Trophoblast cell (in vitro differentiated cells and primary cell): ENCODE results near the gene SENP3.

Source experiments
- DNase-seq, 2 donors: peaks; one replicate each; pipeline ENCODE4 v3.0.0-alpha.2; 2016
- H2AFZ ChIP-seq: 2 replicates; pipeline ENCODE4 v1.6.1; 2013; ENCODE audit warnings: low read length, moderate library complexity, mild to moderate bottlenecking; ENCODE audit not compliant: insufficient read depth, poor library complexity
- H2AK5ac ChIP-seq: 2 replicates; pipeline ENCODE4 v1.6.1; 2013; ENCODE audit warnings: mild to moderate bottlenecking, low read length
- H2BK120ac ChIP-seq: 2 replicates; pipeline ENCODE4 v1.6.1; 2013; ENCODE audit warnings: low read length, mild to moderate bottlenecking, moderate library complexity; ENCODE audit not compliant: insufficient read depth, poor library complexity
- H2BK12ac ChIP-seq: 2 replicates; pipeline ENCODE4 v1.6.1; 2013; ENCODE audit warnings: mild to moderate bottlenecking, low read length, moderate library complexity
- H2BK5ac ChIP-seq: 2 replicates; pipeline ENCODE4 v1.6.1; 2013; ENCODE audit warnings: low read length, low read depth, moderate library complexity, mild to moderate bottlenecking; ENCODE audit not compliant: poor library complexity
- H3K14ac ChIP-seq: 2 replicates; pipeline ENCODE4 v1.6.1; 2013; ENCODE audit warnings: mild to moderate bottlenecking, low read length
- H3K18ac ChIP-seq: 2 replicates; pipeline ENCODE4 v1.6.1; 2013; ENCODE audit warnings: mild to moderate bottlenecking, low read length
- H3K23ac ChIP-seq: 2 replicates; pipeline ENCODE4 v1.6.1; 2013; ENCODE audit warnings: low read length
- H3K27ac ChIP-seq: 2 replicates; pipeline ENCODE4 v1.5.1; 2013; ENCODE audit warnings: low read depth, mild to moderate bottlenecking, inconsistent platforms, low read length, moderate library complexity
- H3K27me3 ChIP-seq: 2 replicates; pipeline ENCODE4 v1.6.1; 2013; ENCODE audit warnings: inconsistent platforms, mild to moderate bottlenecking, low read length, moderate library complexity; ENCODE audit not compliant: insufficient read depth
- H3K36me3 ChIP-seq, 2 experiments: 1 replicate in 1 of 2; 2 replicates in 1 of 2; pipeline ENCODE4 v1.6.1; 2013; ENCODE audit warnings: low read length in 2 of 2, mild to moderate bottlenecking in 2 of 2, moderate library complexity in 1 of 2; ENCODE audit not compliant: insufficient read depth in 2 of 2, control insufficient read depth in 1 of 2
- H3K4ac ChIP-seq: 2 replicates; pipeline ENCODE4 v1.6.1; 2013; ENCODE audit warnings: low read depth, mild to moderate bottlenecking, low read length, moderate library complexity
- H3K4me1 ChIP-seq, 2 experiments: 1 replicate in 1 of 2; 2 replicates in 1 of 2; pipeline ENCODE4 v1.6.1; 2013; ENCODE audit warnings: low read length in 2 of 2, mild to moderate bottlenecking in 2 of 2, moderate library complexity in 1 of 2; ENCODE audit not compliant: insufficient read depth in 2 of 2, control insufficient read depth in 1 of 2
- H3K4me2 ChIP-seq: 2 replicates; pipeline ENCODE4 v1.6.1; 2013; ENCODE audit warnings: inconsistent platforms, mild to moderate bottlenecking, low read length, moderate library complexity
- H3K4me3 ChIP-seq: 2 replicates; pipeline ENCODE4 v1.5.1; 2013; ENCODE audit warnings: mild to moderate bottlenecking, low read depth, low read length, inconsistent platforms
- H3K79me1 ChIP-seq: one replicate; pipeline ENCODE4 v1.6.1; 2013; ENCODE audit warnings: low read length
- H3K79me2 ChIP-seq: 2 replicates; pipeline ENCODE4 v1.6.1; 2013; ENCODE audit warnings: low read length, mild to moderate bottlenecking; ENCODE audit not compliant: control insufficient read depth, insufficient read depth, poor library complexity
- H3K9ac ChIP-seq: 2 replicates; pipeline ENCODE4 v1.6.1; 2013; ENCODE audit warnings: mild to moderate bottlenecking, low read length
- H3K9me3 ChIP-seq: 2 replicates; pipeline ENCODE4 v1.6.1; 2013; ENCODE audit warnings: low read depth, mild to moderate bottlenecking, control low read depth, inconsistent platforms, low read length; ENCODE audit not compliant: insufficient read depth
- H4K12ac ChIP-seq: 2 replicates; pipeline ENCODE4 v1.6.1; 2013; ENCODE audit warnings: low read depth, mild to moderate bottlenecking, low read length, moderate library complexity
- H4K8ac ChIP-seq: 2 replicates; pipeline ENCODE4 v1.6.1; 2013; ENCODE audit warnings: low read depth, mild to moderate bottlenecking, low read length, moderate library complexity
- H4K91ac ChIP-seq: one replicate; pipeline ENCODE4 v1.6.1; 2013; ENCODE audit warnings: low read depth, mild to moderate bottlenecking, low read length, moderate library complexity
- WGBS: extraction: QIAGEN DNeasy Blood & Tissue Kit; methylation state at CpG from one replicate; pipeline ENCODE4 v1.1.7; 2013; ENCODE audit warnings: missing lambda C conversion rate; ENCODE audit not compliant: insufficient read length, insufficient coverage; ENCODE audit errors: extremely low coverage; 5-methylcytosine and 5-hydroxymethylcytosine counted together

Gene SENP3

DNA sequence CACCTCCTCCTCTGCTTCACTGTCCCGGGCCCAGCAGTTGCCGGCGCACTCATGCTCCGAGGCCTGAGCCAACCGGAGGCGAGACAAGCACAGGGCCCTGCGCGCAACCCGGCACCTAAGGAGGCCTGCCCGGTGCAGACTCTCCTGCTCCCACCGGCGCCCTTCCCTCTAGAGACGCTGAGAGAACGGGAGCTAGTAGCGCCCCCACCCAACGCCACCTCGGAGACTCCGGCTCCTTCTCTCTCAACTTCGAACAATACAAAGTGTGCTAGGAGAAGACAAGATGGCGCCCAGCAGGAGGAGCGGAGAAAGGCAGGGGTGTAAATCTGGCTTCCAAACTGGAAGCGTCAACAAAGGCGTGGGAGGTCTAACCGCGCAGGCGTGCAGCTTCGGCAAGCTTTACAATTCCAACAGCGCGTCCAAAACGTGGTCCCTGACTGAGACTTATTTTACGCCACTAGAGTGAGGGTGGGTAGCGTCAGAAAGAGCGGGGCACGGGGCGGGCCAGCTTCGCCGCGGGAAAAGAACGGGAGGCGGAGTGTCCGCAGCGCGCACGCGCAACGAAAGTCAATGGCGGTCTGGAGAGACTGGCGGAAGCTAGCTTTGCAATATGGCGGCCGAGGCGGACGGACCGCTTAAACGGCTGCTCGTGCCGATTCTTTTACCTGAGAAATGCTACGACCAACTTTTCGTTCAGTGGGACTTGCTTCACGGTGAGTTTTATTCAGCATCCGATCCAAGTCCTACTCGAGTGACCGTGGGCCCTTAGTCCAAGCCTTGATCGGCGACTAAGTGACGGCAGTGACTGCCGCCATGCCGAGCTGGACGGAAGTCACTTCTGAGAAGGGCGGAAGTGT, 21.8 kb downstream of the SENP3 start, which contains the start of gene MPDU1:
MPDU1 (plus strand) TSS at position 600 of the 857 bp plus-strand sequence; CDS start at position 611, 11 bp downstream.
- H3K9ac ChIP-seq = peak within 1 kb of the TSS; percentile 92
- peak within 1 kb of the TSS; percentile 82 for H3K4me3 ChIP-seq
- peak within 1 kb of the TSS; percentile 85 for H3K4me2 ChIP-seq
- no peak within 1 kb of the TSS for H3K23ac ChIP-seq
- peak within 1 kb of the TSS; percentile 99 for H2AK5ac ChIP-seq
- peak within 1 kb of the TSS; percentile 91 for H3K18ac ChIP-seq
- peak within 1 kb of the TSS; percentile 77 for H2AFZ ChIP-seq
- no peaks in the 10 kb centered on the region for H3K27me3 ChIP-seq
- peak within 1 kb of the TSS; percentile 96 for H4K8ac ChIP-seq
- H2BK5ac ChIP-seq = peak within 1 kb of the TSS; percentile 34
- no CpG with 5 or more reads among the region's 69 CpGs for WGBS
- H3K4ac ChIP-seq = peak within 1 kb of the TSS; percentile 94
- H4K91ac ChIP-seq = peak within 1 kb of the TSS; percentile 98
- H3K36me3 ChIP-seq = peaks cover 16 to 35% of the 10 kb centered on the region in 2 experiments
- peaks cover 15 to 19% of the 10 kb centered on the region in 2 experiments for H3K4me1 ChIP-seq
- H3K9me3 ChIP-seq = peaks cover 2% of the 10 kb centered on the region
- H3K27ac ChIP-seq = peak within 1 kb of the TSS; percentile 86
- peaks cover 16% of the 10 kb centered on the region for H3K79me1 ChIP-seq
- H3K14ac ChIP-seq = peak within 1 kb of the TSS; percentile 96
- peak within 1 kb of the TSS; percentile 97 for H4K12ac ChIP-seq
- peak within 1 kb of the TSS; percentile 67 for H2BK12ac ChIP-seq
- H3K79me2 ChIP-seq = peaks cover 8% of the 10 kb centered on the region
- DNase-seq = peak; percentile 96 to 99
- peak within 1 kb of the TSS; percentile 88 for H2BK120ac ChIP-seq

DNA sequence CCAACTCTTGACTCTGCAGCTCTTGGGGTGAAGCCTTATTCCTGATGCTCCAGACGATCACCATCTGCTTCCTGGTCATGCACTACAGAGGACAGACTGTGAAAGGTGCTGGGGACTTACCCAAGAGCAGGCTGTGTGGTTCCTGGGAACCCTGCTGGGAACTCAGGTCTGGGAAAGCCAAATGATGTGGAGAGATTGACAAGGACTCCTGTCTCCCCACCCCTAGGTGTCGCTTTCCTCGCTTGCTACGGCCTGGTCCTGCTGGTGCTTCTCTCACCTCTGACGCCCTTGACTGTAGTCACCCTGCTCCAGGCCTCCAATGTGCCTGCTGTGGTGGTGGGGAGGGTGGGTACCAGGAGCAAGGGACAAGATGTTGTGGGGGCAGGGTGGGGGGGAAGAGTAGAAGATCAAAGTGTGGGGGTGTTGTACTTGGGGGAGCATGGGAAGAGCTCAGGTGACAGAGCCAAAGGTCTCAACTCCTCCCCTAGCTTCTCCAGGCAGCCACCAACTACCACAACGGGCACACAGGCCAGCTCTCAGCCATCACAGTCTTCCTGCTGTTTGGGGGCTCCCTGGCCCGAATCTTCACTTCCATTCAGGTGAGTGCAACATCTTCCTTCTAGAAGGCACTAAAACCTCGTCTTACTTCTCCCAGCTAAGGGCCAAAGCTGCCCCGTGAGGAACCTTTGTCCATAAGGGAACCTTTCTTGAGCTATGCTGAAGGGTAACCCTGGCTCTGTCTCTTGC, 25.1 kb downstream of the SENP3 start:
- H3K18ac ChIP-seq = no peak overlapping the region
- no peak overlapping the region for H2BK12ac ChIP-seq
- H3K9ac ChIP-seq = no peak overlapping the region
- H2AFZ ChIP-seq = no peak overlapping the region
- no peak overlapping the region for H3K4me3 ChIP-seq
- no peak overlapping the region for H3K14ac ChIP-seq
- no peak overlapping the region for H3K4me2 ChIP-seq
- H3K36me3 ChIP-seq = peaks cover 32 to 36% of the 10 kb centered on the region in 2 experiments
- no peak overlapping the region for H4K8ac ChIP-seq
- no peak overlapping the region for H2AK5ac ChIP-seq
- peaks cover 23% of the 10 kb centered on the region for H3K79me1 ChIP-seq
- H3K9me3 ChIP-seq = peaks cover 3% of the 10 kb centered on the region
- no peak overlapping the region for H4K12ac ChIP-seq
- peaks cover 41 to 43% of the 10 kb centered on the region in 2 experiments for H3K4me1 ChIP-seq
- H3K4ac ChIP-seq = no peak overlapping the region
- WGBS = no CpG with 5 or more reads among the region's 9 CpGs
- H2BK5ac ChIP-seq = no peak overlapping the region
- DNase-seq = peak in 1 of 2 donors; percentile 52
- no peak overlapping the region for H4K91ac ChIP-seq
- no peaks in the 10 kb centered on the region for H3K27me3 ChIP-seq
- H3K23ac ChIP-seq = no peak overlapping the region
- H3K27ac ChIP-seq = no peak overlapping the region
- peaks cover 12% of the 10 kb centered on the region for H3K79me2 ChIP-seq
- H2BK120ac ChIP-seq = no peak overlapping the region

DNA sequence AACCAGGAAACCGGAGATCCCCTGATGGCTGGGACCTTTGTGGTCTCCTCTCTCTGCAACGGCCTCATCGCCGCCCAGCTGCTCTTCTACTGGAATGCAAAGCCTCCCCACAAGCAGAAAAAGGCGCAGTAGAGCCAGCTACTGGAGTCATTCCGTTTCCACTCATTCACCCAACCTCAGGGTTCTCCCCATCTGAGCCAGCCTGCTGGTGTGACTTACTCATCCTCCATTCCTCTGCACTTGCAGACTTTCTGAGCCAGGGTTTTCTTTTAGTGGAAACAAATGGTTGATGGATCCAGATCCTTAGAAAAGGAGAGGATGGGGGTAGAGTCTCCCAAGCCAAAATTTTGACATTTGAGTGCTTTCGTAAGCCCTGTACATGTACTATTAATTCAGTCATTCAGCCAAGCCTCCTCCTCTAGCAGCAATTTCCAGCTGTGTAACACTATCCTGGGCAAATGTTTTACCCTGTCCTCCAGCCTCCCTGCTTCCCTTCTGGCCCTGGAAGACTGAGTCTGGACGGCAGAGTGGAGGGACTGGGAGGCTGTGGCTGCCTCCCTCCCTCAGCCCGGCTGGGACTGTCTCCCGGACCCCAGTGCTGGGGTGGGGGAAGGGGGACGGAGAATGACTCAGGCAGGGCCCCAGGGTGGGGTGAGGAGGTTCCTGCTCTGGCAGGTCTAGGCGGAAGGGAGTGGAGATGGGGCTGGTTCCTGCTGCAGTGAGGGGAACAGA, 25.9 kb downstream of the SENP3 start:
- Histone ChIP-seq H4K12ac (no peak overlapping the region), H3K4ac (no peak overlapping the region), H3K9me3 (peaks cover 3% of the 10 kb centered on the region), H3K23ac (no peak overlapping the region), H3K9ac (no peak overlapping the region), H3K79me1 (peaks cover 23% of the 10 kb centered on the region), H3K27ac (peak overlapping the region; percentile 10), H2BK5ac (no peak overlapping the region), H4K91ac (no peak overlapping the region), H3K4me3 (no peak overlapping the region), H2AFZ (no peak overlapping the region), H3K4me2 (peak overlapping the region; percentile 31), H3K18ac (no peak overlapping the region), H3K36me3 (peaks cover 38 to 43% of the 10 kb centered on the region in 2 experiments), H2BK12ac (no peak overlapping the region), H3K14ac (no peak overlapping the region), H3K27me3 (no peaks in the 10 kb centered on the region), H4K8ac (no peak overlapping the region), H2BK120ac (no peak overlapping the region), H3K4me1 (peaks cover 41 to 43% of the 10 kb centered on the region in 2 experiments), H3K79me2 (peaks cover 12% of the 10 kb centered on the region), H2AK5ac (no peak overlapping the region)
- WGBS = no CpG with 5 or more reads among the region's 12 CpGs
- no peak for DNase-seq
